ENCODE measurements around the gene ACKR1.

ACKR1 gene

GRCh38 chr1:159212596-159212995 is 7.9 kb downstream of the ACKR1 start:
- H3K27ac ChIP-seq (ENCODE audit: low read length) = no peak overlapping the region
- no peak overlapping the region for H3K4me3 ChIP-seq (ENCODE audit: low read length)
- no peaks in the 10 kb centered on the region for H4K20me1 ChIP-seq (ENCODE audit: insufficient read depth, low read length)
- no peaks in the 10 kb centered on the region for H3K36me3 ChIP-seq (replicated peaks; ENCODE audit: low read depth, low read length)
- H2AFZ ChIP-seq (ENCODE audit: low read depth, low read length) = no peak overlapping the region
- no peak overlapping the region for H3K9ac ChIP-seq (ENCODE audit: low read length)
- H3K27me3 ChIP-seq (ENCODE audit: low read depth, low read length) = peaks cover 19% of the 10 kb centered on the region
- H3K4me1 ChIP-seq (ENCODE audit: low read length) = peaks cover 22% of the 10 kb centered on the region
- H3K4me2 ChIP-seq (ENCODE audit: low read length) = no peak overlapping the region
- H3K79me2 ChIP-seq (ENCODE audit: low read length) = no peaks in the 10 kb centered on the region
- no peak for TF ChIP-seq EZH2phosphoT487 (IDR thresholded peaks at IDR 0.05; ENCODE audit: low read depth)
- no peak for TF ChIP-seq CTCF (IDR thresholded peaks at IDR 0.05; ENCODE audit: low read depth, low read length)
- no peaks in the 10 kb centered on the region for H3K9me3 ChIP-seq (ENCODE audit: insufficient read depth, low read length)

- H4K20me1 ChIP-seq (ENCODE audit: insufficient read depth, low read length) = no peaks in the 10 kb centered on the region
- H3K9me3 ChIP-seq (ENCODE audit: insufficient read depth, low read length) = no peaks in the 10 kb centered on the region
- TF ChIP-seq CTCF (IDR thresholded peaks at IDR 0.05; ENCODE audit: low read depth, low read length) (peak; percentile 96), EZH2phosphoT487 (IDR thresholded peaks at IDR 0.05; ENCODE audit: low read depth) (no peak)
- no peak overlapping the region for H3K27ac ChIP-seq (ENCODE audit: low read length)
- H2AFZ ChIP-seq (ENCODE audit: low read depth, low read length) = no peak overlapping the region
- H3K27me3 ChIP-seq (ENCODE audit: low read depth, low read length) = peaks cover 4% of the 10 kb centered on the region
- no peaks in the 10 kb centered on the region for H3K36me3 ChIP-seq (replicated peaks; ENCODE audit: low read depth, low read length)
- no peaks in the 10 kb centered on the region for H3K79me2 ChIP-seq (ENCODE audit: low read length)
- no peak overlapping the region for H3K4me3 ChIP-seq (ENCODE audit: low read length)
- H3K9ac ChIP-seq (ENCODE audit: low read length) = no peak overlapping the region
- peaks cover 21% of the 10 kb centered on the region for H3K4me1 ChIP-seq (ENCODE audit: low read length)
- no peak overlapping the region for H3K4me2 ChIP-seq (ENCODE audit: low read length)
Measured at GRCh38 chr1:159214149-159214760, 9.6 kb downstream of the ACKR1 start.

- Histone ChIP-seq H3K36me3 (replicated peaks; ENCODE audit: low read depth, low read length) (no peaks in the 10 kb centered on the region), H3K27ac (ENCODE audit: low read length) (no peak overlapping the region), H3K9me3 (ENCODE audit: insufficient read depth, low read length) (no peaks in the 10 kb centered on the region), H4K20me1 (ENCODE audit: insufficient read depth, low read length) (no peaks in the 10 kb centered on the region), H3K4me1 (ENCODE audit: low read length) (peaks cover 13% of the 10 kb centered on the region), H3K9ac (ENCODE audit: low read length) (no peak overlapping the region), H2AFZ (ENCODE audit: low read depth, low read length) (no peak overlapping the region), H3K27me3 (ENCODE audit: low read depth, low read length) (peaks cover 4% of the 10 kb centered on the region), H3K79me2 (ENCODE audit: low read length) (no peaks in the 10 kb centered on the region), H3K4me3 (ENCODE audit: low read length) (no peak overlapping the region), H3K4me2 (ENCODE audit: low read length) (no peak overlapping the region)
- TF ChIP-seq EZH2phosphoT487 (IDR thresholded peaks at IDR 0.05; ENCODE audit: low read depth) = no peak
- TF ChIP-seq CTCF (IDR thresholded peaks at IDR 0.05; ENCODE audit: low read depth, low read length) = no peak
Measured at GRCh38 chr1:159218649-159219636, 14.3 kb downstream of the ACKR1 start.
